K562 (cell line): ENCODE data around the gene ZNF275. TPM values are rescaled to one million over a fixed set of nuclear protein-coding genes. Genes with fewer than 3 reads are reported as not detected.

Source experiments
- ATAC-seq: fragments of 200-7000 bp; cut with Tn5 transposase; 3 replicates; pipeline ENCODE4 v1.9.1; 2020; ENCODE audit warnings: moderate library complexity
- BruUV-seq: library from RNA; stranded (reverse); fragments of 400-500 nt; replicated peaks from 2 replicates; lab custom pipeline; 2021; lab: Mats Ljungman, UMichigan
- CTCF ChIA-PET: fragments of 300-600 bp; formaldehyde crosslinking; extraction: SDS; loops from one replicate; lab custom pipeline; 2021; ENCODE audit warnings: low intra/inter-chr PET ratio; lab: Yijun Ruan, JAX
- POLR2A ChIA-PET: fragments of 300-600, 350-650 bp; sonication (Branson Sonifier 250); formaldehyde crosslinking; extraction: SDS; loops from one replicate; lab custom pipeline; 2021; ENCODE audit warnings: antibody characterized with exemption, inconsistent platforms; lab: Yijun Ruan, JAX
- DNase-seq, 4 experiments: peaks; one replicate each; pipeline versions ENCODE4 v3.0.0 to v3.0.0-alpha.2; 2011 to 2018; ENCODE audit warnings: low spot score in 3 of 4, mixed read lengths in 3 of 4; ENCODE audit errors: extremely low read depth in 1 of 4
- FAIRE-seq: peaks from 2 replicates; lab custom pipeline; 2011; peaks lifted over from hg19 to GRCh38; lab: Jason Lieb, UNC
- H2AFZ ChIP-seq: 2 replicates; pipeline ENCODE4 v1.6.0; 2011; ENCODE audit warnings: low read depth, low read length, control low read depth, inconsistent platforms
- H3K27ac ChIP-seq: fragments of 200-600 bp; 3 replicates; pipeline ENCODE4 v1.8.0; 2011; ENCODE audit warnings: low read depth, mild to moderate bottlenecking, control low read depth, inconsistent platforms, low read length, moderate library complexity, mixed read lengths; ENCODE audit errors: extremely low read depth
- H3K27me3 ChIP-seq, 2 experiments: fragments of 300-600 bp in 1 of 2; 2 replicates in 1 of 2; 3 replicates in 1 of 2; pipeline versions ENCODE4 v1.6.0 to v1.8.0; 2011; ENCODE audit warnings: inconsistent platforms in 2 of 2, low read length in 2 of 2, mild to moderate bottlenecking in 1 of 2, mixed read lengths in 1 of 2, moderate library complexity in 1 of 2; ENCODE audit not compliant: control insufficient read depth in 2 of 2, insufficient read depth in 2 of 2
- H3K36me3 ChIP-seq: fragments of 300-600 bp; 3 replicates; pipeline ENCODE4 v1.8.0; 2011; ENCODE audit warnings: mild to moderate bottlenecking, low read length, inconsistent platforms; ENCODE audit not compliant: control insufficient read depth, insufficient read depth
- H3K4me1 ChIP-seq, 2 experiments: fragments of 200-600 bp in 1 of 2; replicated peaks in 1 of 2; 2 replicates in 1 of 2; 3 replicates in 1 of 2; pipeline versions ENCODE4 v1.5.1 to v1.8.0; 2011; ENCODE audit warnings: inconsistent platforms in 2 of 2, low read length in 2 of 2, mild to moderate bottlenecking in 1 of 2, mixed read lengths in 1 of 2, moderate library complexity in 1 of 2; ENCODE audit not compliant: control insufficient read depth in 2 of 2, insufficient read depth in 2 of 2
- H3K4me2 ChIP-seq: 2 replicates; pipeline ENCODE4 v1.6.1; 2011; ENCODE audit warnings: low read length, control low read depth, inconsistent platforms, mixed read lengths; ENCODE audit not compliant: insufficient read depth
- H3K4me3 ChIP-seq: fragments of 200-600 bp; sonication (generic), shearing (Covaris generic); 2 replicates; pipeline ENCODE4 v1.5.1; 2016; ENCODE audit warnings: control low read depth, inconsistent platforms
- H3K79me2 ChIP-seq: fragments of 200-600 bp; 3 replicates; pipeline ENCODE4 v1.8.0; 2011; ENCODE audit warnings: low read length, inconsistent platforms; ENCODE audit not compliant: control insufficient read depth, insufficient read depth
- H3K9ac ChIP-seq, 2 experiments: 2 replicates each; pipeline versions ENCODE4 v1.6.0 to v1.6.1; 2011; ENCODE audit warnings: low read depth in 2 of 2, low read length in 2 of 2, control low read depth in 1 of 2, inconsistent platforms in 1 of 2, mild to moderate bottlenecking in 1 of 2, mixed read lengths in 1 of 2; ENCODE audit not compliant: insufficient read depth in 1 of 2
- H3K9me1 ChIP-seq: one replicate; pipeline ENCODE4 v1.6.0; 2011; ENCODE audit warnings: inconsistent platforms, mild to moderate bottlenecking, low read length, moderate library complexity; ENCODE audit not compliant: control insufficient read depth, insufficient read depth
- H3K9me3 ChIP-seq: replicated peaks from 2 replicates; pipeline ENCODE4 v1.5.1; 2011; ENCODE audit warnings: low read depth, low read length, inconsistent platforms; ENCODE audit not compliant: control insufficient read depth, insufficient read depth
- H4K20me1 ChIP-seq: replicated peaks from 2 replicates; pipeline ENCODE4 v1.6.1; 2011; ENCODE audit warnings: low read length, inconsistent platforms, mixed read lengths; ENCODE audit not compliant: control insufficient read depth, insufficient read depth
- CEBPG ChIP-seq, 3 experiments: fragments of 200-800 bp in 1 of 3; sonication (Bioruptor generic) in 1 of 3; sonication (generic) in 1 of 3; formaldehyde crosslinking in 1 of 3; IDR thresholded peaks in 2 of 3; conservative IDR thresholded peaks in 1 of 3; 2 replicates each; pipeline versions ENCODE4 v1.6.1 to v1.8.0; 2016 to 2022; ENCODE audit warnings: missing compliant biosample characterization in 2 of 3, missing genetic modification characterization in 2 of 3, mild to moderate bottlenecking in 1 of 3, missing genetic modification reagents in 1 of 3
- ETV1 ChIP-seq: fragments of 450-650 bp; conservative IDR thresholded peaks from 2 replicates; pipeline ENCODE4 v1.6.1; 2016; ENCODE audit warnings: missing genetic modification characterization, control low read depth, low read depth, missing compliant biosample characterization
- HNRNPK ChIP-seq: fragments of 200-400 bp; formaldehyde crosslinking; IDR thresholded peaks from one replicate; pipeline ENCODE4 v1.6.1; 2018; ENCODE audit warnings: mild to moderate bottlenecking, low read depth, low read length; ENCODE audit not compliant: poor library complexity, severe bottlenecking
- LEF1 ChIP-seq: fragments of 450-650 bp; IDR thresholded peaks from 2 replicates; pipeline ENCODE4 v1.6.1; 2016; ENCODE audit warnings: mild to moderate bottlenecking
- RAD21 ChIP-seq, 2 experiments: fragments of 250-450 bp in 1 of 2; fragments of 450-650 bp in 1 of 2; sonication (Bioruptor Pico) in 1 of 2; formaldehyde crosslinking in 1 of 2; IDR thresholded peaks in 1 of 2; conservative IDR thresholded peaks in 1 of 2; 2 replicates each; pipeline versions ENCODE4 v1.4.0 to v1.8.0; 2020 to 2022; ENCODE audit warnings: mild to moderate bottlenecking in 2 of 2, moderate library complexity in 1 of 2
- RB1 ChIP-seq: fragments of 450-650 bp; IDR thresholded peaks from 2 replicates; pipeline ENCODE4 v1.6.1; 2017; ENCODE audit warnings: low read depth, mild to moderate bottlenecking
- TCF7 ChIP-seq: sonication (generic); IDR thresholded peaks from 2 replicates; pipeline ENCODE4 v1.6.1; 2016; ENCODE audit warnings: antibody characterized with exemption, borderline replicate concordance
- ZNF282 ChIP-seq: sonication (generic); formaldehyde crosslinking; IDR thresholded peaks from 2 replicates; pipeline ENCODE4 v1.8.1; 2023; ENCODE audit warnings: missing genetic modification reagents
- ZNF311 ChIP-seq: fragments of 250-450 bp; sonication (Bioruptor Pico); IDR thresholded peaks from 2 replicates; pipeline ENCODE4 v1.4.0; 2020; ENCODE audit warnings: mild to moderate bottlenecking, moderate library complexity
- WGBS: fragments of 100-300 bp; shearing (Covaris generic); methylation state at CpG from one replicate; pipeline ENCODE4 v1.1.6; 2016; ENCODE audit warnings: low coverage, mixed read lengths; ENCODE audit not compliant: insufficient coverage; ENCODE audit errors: missing lambda C conversion rate; 5-methylcytosine and 5-hydroxymethylcytosine counted together
- in situ Hi-C: fragments of 300-500 bp; cut with MboI; formaldehyde crosslinking; loops from 4 replicates; pipeline ENCODE4 v1.15.0; 2018; ENCODE audit warnings: inconsistent platforms, mixed read lengths
- intact Hi-C: fragments of 100-400 bp; cut with micrococcal nuclease; formaldehyde crosslinking; loops from 2 replicates; pipeline ENCODE4 v1.14.2; 2022
- polyA plus RNA-seq, 8 experiments: library from polyadenylated mRNA; depleted of rRNA in 4 of 8; stranded (reverse) in 5 of 8; unstranded in 3 of 8; fragments of >200 nt; fragmentation: Nextera tagmentation in 2 of 8; fragmentation: Illumina TruSeq in 1 of 8; extraction: Ambion mirVana in 2 of 8; extraction: Trizol in 1 of 8; gene quantifications; 2 replicates each; pipeline versions ENCODE4 v1.2.1 to v1.2.3, GENCODE V29; 2011 to 2014; ENCODE audit warnings: inconsistent platforms in 1 of 8, missing spikeins in 1 of 8
- total RNA-seq, 7 experiments: library from RNA; depleted of rRNA in 6 of 7; stranded (reverse); fragments of >200 nt in 6 of 7; fragmentation: Illumina TruSeq in 2 of 7; extraction: Trizol in 2 of 7; gene quantifications; 2 replicates each; pipeline versions ENCODE4 v1.2.1 to v1.2.3, GENCODE V29; 2011 to 2021; ENCODE audit warnings: low replicate concordance in 1 of 7
- TF ChIP-seq, protein P1 (sequence below), 2 experiments: fragments of 450-650 bp; formaldehyde crosslinking in 1 of 2; IDR thresholded peaks; 2 replicates each; pipeline versions ENCODE4 v1.4.0 to v1.6.1; 2014 to 2020; ENCODE audit warnings: mild to moderate bottlenecking in 2 of 2, borderline replicate concordance in 1 of 2, low read depth in 1 of 2
- TF ChIP-seq, protein P2 (sequence below), 2 experiments: IDR thresholded peaks; 2 replicates each; pipeline ENCODE4 v1.6.1; 2011; ENCODE audit warnings: borderline replicate concordance in 1 of 2, control low read depth in 1 of 2, low read depth in 1 of 2, low read length in 1 of 2, mild to moderate bottlenecking in 1 of 2, mixed read lengths in 1 of 2, moderate library complexity in 1 of 2; ENCODE audit not compliant: insufficient read depth in 1 of 2, insufficient read length in 1 of 2, poor library complexity in 1 of 2, severe bottlenecking in 1 of 2; ENCODE audit errors: extremely low read depth in 1 of 2

Gene ZNF275
- total and polyA plus RNA-seq, 9 of the 15 experiments (the other 6 are each of a cell fraction or from before 2014, with no cell fraction given), result 2.1 to 19.1 (median 12.0) TPM

DNA sequence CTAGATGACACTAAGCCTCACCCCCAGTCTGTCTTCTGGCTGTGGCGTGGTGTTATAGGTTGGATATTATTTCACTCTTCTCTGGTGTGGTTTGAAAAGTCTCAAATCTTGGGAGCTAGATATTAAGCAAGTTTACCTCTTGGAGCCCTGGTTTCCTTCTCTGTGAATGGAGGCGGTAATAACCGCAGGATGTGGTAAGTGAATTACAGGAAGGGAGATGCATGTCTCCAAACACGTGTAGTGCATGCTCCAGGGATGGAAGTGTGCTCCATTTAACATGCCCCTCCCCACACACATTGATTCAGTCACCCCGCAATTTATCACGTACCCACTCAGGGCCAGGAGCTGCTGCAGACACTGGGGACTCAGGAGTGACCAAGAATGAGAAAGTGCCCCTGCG, 4.9 kb downstream of the ZNF275 start:
- Histone ChIP-seq H4K20me1 (0 out of 2 replicates have a peak, but pooled peaks cover 3% of the 10 kb centered on the region), H3K4me2 (no peak overlapping the region), H2AFZ (no peak overlapping the region), H3K27ac (peak overlapping the region; percentile 22; the same call in 2 of the 3 replicates), H3K27me3 (no peaks in the 10 kb centered on the region), H3K79me2 (peaks cover 96% of the 10 kb centered on the region), H3K36me3 (peaks cover 67% of the 10 kb centered on the region; the same call in 2 of the 3 replicates), H3K9me1 (no peaks in the 10 kb centered on the region), H3K4me1 (peaks cover 32 to 44% of the 10 kb centered on the region in 2 experiments), H3K4me3 (no peak overlapping the region), H3K9ac (peak overlapping the region in 1 of 2 experiments; percentile 34; a peak in 1 of 4 replicates), H3K9me3 (no peaks in the 10 kb centered on the region; the same call in 1 of the 2 replicates)
- BruUV-seq, result no TSS peak
- no peak for DNase-seq
- intact Hi-C loops (loop anchor here (5.0 kb wide), 1 partner anchor 43 kb away; no protein-coding TSS in a partner anchor), in situ Hi-C loops (no loop called here)
- 60% methylated on average over 5 of the region's 7 CpGs for WGBS
- FAIRE-seq, result no peak
- ChIA-PET POLR2A (interaction anchor here (1.3 kb wide), 1 partner anchor 15 kb away, joined by 3 read pairs; no protein-coding TSS in a partner anchor), CTCF (no interaction called here)
- no peak for ATAC-seq
- TF ChIP-seq, protein P1, sequence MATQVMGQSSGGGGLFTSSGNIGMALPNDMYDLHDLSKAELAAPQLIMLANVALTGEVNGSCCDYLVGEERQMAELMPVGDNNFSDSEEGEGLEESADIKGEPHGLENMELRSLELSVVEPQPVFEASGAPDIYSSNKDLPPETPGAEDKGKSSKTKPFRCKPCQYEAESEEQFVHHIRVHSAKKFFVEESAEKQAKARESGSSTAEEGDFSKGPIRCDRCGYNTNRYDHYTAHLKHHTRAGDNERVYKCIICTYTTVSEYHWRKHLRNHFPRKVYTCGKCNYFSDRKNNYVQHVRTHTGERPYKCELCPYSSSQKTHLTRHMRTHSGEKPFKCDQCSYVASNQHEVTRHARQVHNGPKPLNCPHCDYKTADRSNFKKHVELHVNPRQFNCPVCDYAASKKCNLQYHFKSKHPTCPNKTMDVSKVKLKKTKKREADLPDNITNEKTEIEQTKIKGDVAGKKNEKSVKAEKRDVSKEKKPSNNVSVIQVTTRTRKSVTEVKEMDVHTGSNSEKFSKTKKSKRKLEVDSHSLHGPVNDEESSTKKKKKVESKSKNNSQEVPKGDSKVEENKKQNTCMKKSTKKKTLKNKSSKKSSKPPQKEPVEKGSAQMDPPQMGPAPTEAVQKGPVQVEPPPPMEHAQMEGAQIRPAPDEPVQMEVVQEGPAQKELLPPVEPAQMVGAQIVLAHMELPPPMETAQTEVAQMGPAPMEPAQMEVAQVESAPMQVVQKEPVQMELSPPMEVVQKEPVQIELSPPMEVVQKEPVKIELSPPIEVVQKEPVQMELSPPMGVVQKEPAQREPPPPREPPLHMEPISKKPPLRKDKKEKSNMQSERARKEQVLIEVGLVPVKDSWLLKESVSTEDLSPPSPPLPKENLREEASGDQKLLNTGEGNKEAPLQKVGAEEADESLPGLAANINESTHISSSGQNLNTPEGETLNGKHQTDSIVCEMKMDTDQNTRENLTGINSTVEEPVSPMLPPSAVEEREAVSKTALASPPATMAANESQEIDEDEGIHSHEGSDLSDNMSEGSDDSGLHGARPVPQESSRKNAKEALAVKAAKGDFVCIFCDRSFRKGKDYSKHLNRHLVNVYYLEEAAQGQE (IDR thresholded peaks at IDR 0.05; ENCODE audit: borderline replicate concordance), result no peak
- TF ChIP-seq, protein P1 (CRISPR knock-in tag; IDR thresholded peaks at IDR 0.05; ENCODE audit: low read depth), result no peak
- TF ChIP-seq LEF1 (no peak), ETV1 (tag) (peak; percentile 31; the same call in 1 of the 2 replicates), TCF7 (no peak), RB1 (no peak), RAD21 (CRISPR knock-in tag; conservative IDR thresholded peaks at IDR 0.05 in 1 of 2, IDR thresholded peaks at IDR 0.05 in 1 of 2) (no peak), ZNF311 (CRISPR knock-in tag) (no peak), CEBPG (CRISPR knock-in tag; IDR thresholded peaks at IDR 0.05) (no peak), CEBPG (tag; conservative IDR thresholded peaks at IDR 0.05 in 1 of 2, IDR thresholded peaks at IDR 0.05 in 1 of 2) (peak in 1 of 2 experiments; percentile 31; a peak in 1 of 4 replicates), ZNF282 (no peak), HNRNPK (no peak)
- TF ChIP-seq, protein P2, sequence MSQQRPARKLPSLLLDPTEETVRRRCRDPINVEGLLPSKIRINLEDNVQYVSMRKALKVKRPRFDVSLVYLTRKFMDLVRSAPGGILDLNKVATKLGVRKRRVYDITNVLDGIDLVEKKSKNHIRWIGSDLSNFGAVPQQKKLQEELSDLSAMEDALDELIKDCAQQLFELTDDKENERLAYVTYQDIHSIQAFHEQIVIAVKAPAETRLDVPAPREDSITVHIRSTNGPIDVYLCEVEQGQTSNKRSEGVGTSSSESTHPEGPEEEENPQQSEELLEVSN (IDR thresholded peaks at IDR 0.05; ENCODE audit: borderline replicate concordance in 1 of 2, extremely low read depth in 1 of 2, insufficient read depth in 1 of 2, insufficient read length in 1 of 2, low read depth in 1 of 2, low read length in 1 of 2, poor library complexity in 1 of 2, severe bottlenecking in 1 of 2), result peak in 1 of 2 experiments; percentile 39
